ENCODE results near the gene CEP20. TPM values are rescaled to one million over a fixed set of nuclear protein-coding genes. Genes with fewer than 3 reads are reported as not detected.

CEP20 gene
- total RNA-seq, 1 donor from 2014 or later = 28.2 TPM

- Histone ChIP-seq H3K4me1 (no peaks in the 10 kb centered on the region), H3K9me3 (no peaks in the 10 kb centered on the region), H3K27me3 (no peaks in the 10 kb centered on the region), H3K4me3 (no peak overlapping the region), H3K36me3 (no peaks in the 10 kb centered on the region), H3K27ac (no peak overlapping the region)
- TF ChIP-seq CTCF (IDR thresholded peaks at IDR 0.05) (no peak), POLR2A (IDR thresholded peaks at IDR 0.05) (no peak), POLR2AphosphoS5 (IDR thresholded peaks at IDR 0.05; ENCODE audit: insufficient read depth in 1 of 2, low read depth in 1 of 2) (no peak)
- DNase-seq (ENCODE audit: extremely low spot score in 2 of 2) = no peak
- intact Hi-C loops (cut with DNase I) = no loop called here
Measured at GRCh38 chr16:15906439-15906838, 18.0 kb upstream of the CEP20 start.

- no peak for DNase-seq (ENCODE audit: extremely low spot score in 2 of 2)
- TF ChIP-seq POLR2A (IDR thresholded peaks at IDR 0.05) (no peak), POLR2AphosphoS5 (IDR thresholded peaks at IDR 0.05; ENCODE audit: insufficient read depth in 1 of 2, low read depth in 1 of 2) (no peak), CTCF (IDR thresholded peaks at IDR 0.05) (no peak)
- intact Hi-C loops (cut with DNase I) = no loop called here
- Histone ChIP-seq H3K36me3 (no peaks in the 10 kb centered on the region), H3K9me3 (no peaks in the 10 kb centered on the region), H3K4me3 (no peak overlapping the region), H3K27ac (no peak overlapping the region), H3K27me3 (no peaks in the 10 kb centered on the region), H3K4me1 (peaks cover 4% of the 10 kb centered on the region)
Measured at GRCh38 chr16:15903960-15904359, 15.6 kb upstream of the CEP20 start.

GRCh38 chr16:15900901-15901500, 12.6 kb upstream of the CEP20 start:
- Histone ChIP-seq H3K4me3 (no peak overlapping the region), H3K27me3 (no peaks in the 10 kb centered on the region), H3K4me1 (peaks cover 4% of the 10 kb centered on the region), H3K9me3 (no peaks in the 10 kb centered on the region), H3K27ac (peak overlapping the region; percentile 36), H3K36me3 (no peaks in the 10 kb centered on the region)
- intact Hi-C loops (cut with DNase I) = no loop called here
- peak in 1 of 2 donors; percentile 89 for TF ChIP-seq POLR2AphosphoS5 (IDR thresholded peaks at IDR 0.05; ENCODE audit: insufficient read depth in 1 of 2, low read depth in 1 of 2)
- no peak for TF ChIP-seq CTCF (IDR thresholded peaks at IDR 0.05)
- no peak for TF ChIP-seq POLR2A (IDR thresholded peaks at IDR 0.05)
- no peak for DNase-seq (ENCODE audit: extremely low spot score in 2 of 2)

- Histone ChIP-seq H3K36me3 (no peaks in the 10 kb centered on the region), H3K27ac (peak overlapping the region; percentile 36), H3K4me3 (no peak overlapping the region), H3K27me3 (no peaks in the 10 kb centered on the region), H3K9me3 (no peaks in the 10 kb centered on the region), H3K4me1 (peaks cover 4% of the 10 kb centered on the region)
- no peak for DNase-seq (ENCODE audit: extremely low spot score in 2 of 2)
- intact Hi-C loops (cut with DNase I) = no loop called here
- TF ChIP-seq CTCF (IDR thresholded peaks at IDR 0.05) (no peak), POLR2AphosphoS5 (IDR thresholded peaks at IDR 0.05; ENCODE audit: insufficient read depth in 1 of 2, low read depth in 1 of 2) (no peak), POLR2A (IDR thresholded peaks at IDR 0.05) (no peak)
Measured at GRCh38 chr16:15900357-15900756, 12.0 kb upstream of the CEP20 start.

GRCh38 chr16:15899538-15900100, 11.2 kb upstream of the CEP20 start:
- Histone ChIP-seq H3K9me3 (no peaks in the 10 kb centered on the region), H3K27me3 (no peaks in the 10 kb centered on the region), H3K36me3 (no peaks in the 10 kb centered on the region), H3K4me3 (no peak overlapping the region), H3K27ac (peak overlapping the region; percentile 39), H3K4me1 (peaks cover 4% of the 10 kb centered on the region)
- DNase-seq (ENCODE audit: extremely low spot score in 2 of 2) = peak in 1 of 2 donors; percentile 97
- TF ChIP-seq POLR2AphosphoS5 (IDR thresholded peaks at IDR 0.05; ENCODE audit: insufficient read depth in 1 of 2, low read depth in 1 of 2) = peak; percentile 26 to 81
- TF ChIP-seq POLR2A (IDR thresholded peaks at IDR 0.05) = no peak
- intact Hi-C loops (cut with DNase I) = no loop called here

All from vagina (tissue), 2 donors.